LNCaP clone FGC (cell line): Measurements from ENCODE around the gene VAC14.
A peak's percentile ranks its signal among the peaks of the same experiment; 100 is the strongest.
"Not testable (repeated sequence)": the region's sequence is repeated elsewhere in the genome, so short reads cannot be mapped to it uniquely, and the experiment has no call there.

Experiments
- DNase-seq: peaks from one replicate; pipeline ENCODE4 v3.0.0-alpha.2; 2011; ENCODE audit warnings: low read depth
- H3K4me3 ChIP-seq: 2 replicates; pipeline ENCODE4 v1.5.1; 2011; ENCODE audit warnings: mild to moderate bottlenecking, low read depth, low read length, control low read depth
- CTCF ChIP-seq: IDR thresholded peaks from 2 replicates; pipeline ENCODE4 v1.5.1; 2012; ENCODE audit warnings: mild to moderate bottlenecking; ENCODE audit not compliant: control insufficient read depth, insufficient read depth; ENCODE audit errors: extremely low read depth

VAC14 gene

DNA sequence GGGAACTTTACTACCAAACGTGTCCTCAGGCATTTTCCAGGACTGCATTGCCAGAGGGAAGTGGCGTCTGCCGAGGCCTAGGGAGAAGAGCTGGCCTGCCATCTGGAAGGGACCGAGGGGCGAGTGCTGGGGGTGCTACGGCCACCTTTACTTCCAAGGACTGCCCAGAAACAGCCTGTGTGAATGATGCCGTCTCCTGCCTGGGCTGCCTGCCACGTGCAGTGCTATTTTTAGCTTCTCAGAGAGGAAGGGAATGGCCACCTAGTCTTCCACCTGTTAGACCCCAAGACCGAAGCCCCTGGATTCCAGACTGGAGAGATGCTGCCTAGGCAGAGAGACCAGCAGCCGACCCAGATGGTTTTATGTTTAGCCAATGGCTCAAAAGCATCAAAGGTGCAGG, 57.2 kb downstream of the VAC14 start:
- no peak overlapping the region for H3K4me3 ChIP-seq
- TF ChIP-seq CTCF: no peak
- no peak for DNase-seq

DNA sequence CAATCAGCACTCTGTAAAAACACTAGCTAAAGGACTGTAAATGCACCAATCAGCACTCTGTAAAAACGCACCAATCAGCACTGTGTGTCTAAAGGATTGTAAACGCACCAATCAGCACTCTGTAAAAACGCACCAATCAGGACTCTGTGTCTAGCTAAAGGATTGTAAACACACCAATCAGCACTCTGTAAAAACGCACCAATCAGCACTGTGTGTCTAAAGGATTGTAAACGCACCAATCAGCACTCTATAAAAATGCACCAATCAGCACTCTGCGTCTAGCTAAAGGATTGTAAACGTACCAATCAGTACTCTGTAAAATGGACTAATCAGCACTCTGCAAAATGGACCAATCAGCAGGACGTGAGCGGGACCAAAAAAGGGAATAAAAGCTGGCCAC, 58.0 kb downstream of the VAC14 start:
- not testable (repeated sequence) for DNase-seq, H3K4me3 ChIP-seq

DNA sequence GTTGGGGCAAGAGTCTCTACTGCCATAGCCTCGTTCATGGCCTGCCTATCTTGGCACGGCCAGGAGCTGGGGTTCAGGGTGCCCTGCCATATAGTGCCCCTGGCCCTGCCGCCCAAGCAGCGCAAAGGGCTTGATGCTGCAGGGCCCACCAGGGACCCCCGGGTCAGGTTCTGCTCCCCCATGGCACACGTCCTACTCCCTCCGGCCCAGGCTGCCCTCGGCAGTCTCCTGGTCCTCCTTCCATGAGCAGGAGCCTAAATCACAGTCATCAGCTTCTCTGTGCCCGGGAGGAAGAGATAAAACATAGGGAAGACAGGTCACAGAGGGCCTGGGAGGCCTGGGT, 59.2 kb downstream of the VAC14 start:
- DNase-seq: no peak
- no peak for TF ChIP-seq CTCF
- no peak overlapping the region for H3K4me3 ChIP-seq

- no peak overlapping the region for H3K4me3 ChIP-seq
- TF ChIP-seq CTCF: no peak
- DNase-seq: no peak
These were observed 59.8 kb downstream of the VAC14 start for GRCh38 chr16:70740914-70741782.

DNA sequence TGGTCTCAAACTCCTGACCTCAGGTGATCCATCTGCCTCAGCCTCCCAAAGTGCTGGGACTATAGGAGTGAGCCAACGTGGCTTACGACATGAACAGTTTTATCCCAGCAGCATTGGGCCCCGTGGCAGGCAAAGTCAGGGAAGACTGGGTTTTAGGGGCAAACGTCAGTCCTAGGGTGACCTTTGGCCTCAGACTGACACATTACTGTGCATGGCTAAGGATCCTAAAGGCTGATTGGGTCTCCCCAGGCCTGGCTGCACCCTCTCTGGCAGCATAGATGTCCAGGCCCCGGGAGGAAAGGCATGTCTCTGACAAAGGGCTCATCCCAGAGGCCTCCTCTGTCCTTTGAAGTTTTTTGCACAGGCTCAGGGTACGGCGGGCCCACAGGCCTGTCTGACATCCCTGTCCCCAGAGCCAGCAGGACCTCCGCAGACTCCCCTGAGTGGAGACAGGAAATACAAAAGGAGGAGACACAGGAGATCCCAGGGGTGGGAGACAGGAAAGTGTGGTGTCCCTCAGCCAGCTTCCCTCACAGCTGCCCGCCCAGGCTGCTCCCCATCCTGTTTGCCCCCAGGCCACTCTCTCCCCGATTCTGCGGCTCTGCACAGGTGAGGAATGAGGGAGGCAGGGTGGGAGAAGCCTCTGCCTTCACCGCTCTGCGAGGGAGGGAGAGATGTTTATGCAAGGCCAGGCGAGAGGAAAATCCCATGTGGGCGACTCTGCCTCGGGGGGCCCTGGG, 60.6 kb downstream of the VAC14 start:
- H3K4me3 ChIP-seq: no peak overlapping the region
- no peak for DNase-seq
- no peak for TF ChIP-seq CTCF

DNA sequence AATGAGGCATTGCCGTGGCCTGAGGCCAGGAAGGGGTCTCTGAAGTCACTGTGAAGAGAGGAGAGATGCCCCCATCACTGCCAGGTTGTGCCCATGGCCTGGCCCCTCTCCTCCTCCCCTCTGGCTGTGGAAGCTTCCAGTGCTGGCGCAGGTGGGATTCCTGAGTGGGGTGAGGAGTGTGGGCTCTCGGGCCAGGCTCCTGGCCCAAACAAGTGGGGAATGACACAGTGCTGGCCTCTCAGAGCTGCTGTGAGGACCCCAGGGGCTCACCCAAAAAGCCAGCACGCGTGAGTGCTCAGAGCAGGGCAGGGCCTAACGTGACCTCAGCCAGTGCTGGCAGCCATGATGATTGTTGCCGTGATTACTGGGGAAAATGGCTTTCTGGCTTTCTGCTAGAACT, 61.6 kb downstream of the VAC14 start:
- H3K4me3 ChIP-seq: no peak overlapping the region
- no peak for DNase-seq
- TF ChIP-seq CTCF: no peak

GRCh38 chr16:70738083-70738977, 62.6 kb downstream of the VAC14 start:
- peak; percentile 50 for TF ChIP-seq CTCF
- no peak overlapping the region for H3K4me3 ChIP-seq
- DNase-seq: no peak
